ENCODE results near the gene SURF2. TPM values are rescaled to one million over a fixed set of nuclear protein-coding genes. Genes with fewer than 3 reads are reported as not detected.

Gene SURF2
- 25.5 and 42.5 TPM in 2 replicates for total RNA-seq

DNA sequence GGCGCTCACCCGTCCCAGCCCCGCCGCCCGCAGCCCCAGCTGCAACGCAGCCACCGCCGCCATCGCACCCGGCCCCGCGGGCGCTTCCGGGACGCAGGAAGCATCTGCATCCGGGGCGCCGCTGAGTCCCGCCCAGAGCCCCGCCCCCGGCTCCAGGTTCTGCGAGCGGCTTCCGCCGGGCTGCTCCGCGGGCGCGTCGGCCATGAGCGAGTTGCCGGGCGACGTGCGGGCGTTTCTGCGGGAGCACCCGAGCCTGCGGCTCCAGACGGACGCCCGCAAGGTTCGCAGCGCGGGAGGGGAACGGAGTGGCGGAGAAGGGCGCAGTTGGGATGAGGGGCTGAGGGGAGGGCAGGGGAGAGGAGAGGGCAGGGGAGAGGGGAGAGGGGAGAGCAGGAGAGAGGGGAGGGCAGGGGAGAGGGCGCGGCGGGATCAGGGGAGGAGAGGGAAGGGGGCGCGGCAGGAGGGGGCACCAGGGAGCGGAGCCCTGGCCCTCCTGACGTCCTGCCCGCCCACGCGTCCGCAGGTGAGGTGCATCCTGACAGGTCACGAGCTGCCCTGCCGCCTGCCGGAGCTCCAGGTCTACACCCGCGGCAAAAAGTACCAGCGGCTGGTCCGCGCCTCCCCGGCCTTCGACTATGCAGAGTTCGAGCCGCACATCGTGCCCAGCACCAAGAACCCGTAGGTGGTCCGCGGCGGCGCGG lies at the start of gene SURF2, which contains the start of gene SURF1:
TSS of gene SURF2 (plus strand) at position 160 of the 701 bp plus-strand sequence. CDS start at position 203, 43 bp downstream.
TSS of gene SURF1 (minus strand) at position 97 of the 701 bp plus-strand sequence. CDS start at position 63, 34 bp downstream.

DNA sequence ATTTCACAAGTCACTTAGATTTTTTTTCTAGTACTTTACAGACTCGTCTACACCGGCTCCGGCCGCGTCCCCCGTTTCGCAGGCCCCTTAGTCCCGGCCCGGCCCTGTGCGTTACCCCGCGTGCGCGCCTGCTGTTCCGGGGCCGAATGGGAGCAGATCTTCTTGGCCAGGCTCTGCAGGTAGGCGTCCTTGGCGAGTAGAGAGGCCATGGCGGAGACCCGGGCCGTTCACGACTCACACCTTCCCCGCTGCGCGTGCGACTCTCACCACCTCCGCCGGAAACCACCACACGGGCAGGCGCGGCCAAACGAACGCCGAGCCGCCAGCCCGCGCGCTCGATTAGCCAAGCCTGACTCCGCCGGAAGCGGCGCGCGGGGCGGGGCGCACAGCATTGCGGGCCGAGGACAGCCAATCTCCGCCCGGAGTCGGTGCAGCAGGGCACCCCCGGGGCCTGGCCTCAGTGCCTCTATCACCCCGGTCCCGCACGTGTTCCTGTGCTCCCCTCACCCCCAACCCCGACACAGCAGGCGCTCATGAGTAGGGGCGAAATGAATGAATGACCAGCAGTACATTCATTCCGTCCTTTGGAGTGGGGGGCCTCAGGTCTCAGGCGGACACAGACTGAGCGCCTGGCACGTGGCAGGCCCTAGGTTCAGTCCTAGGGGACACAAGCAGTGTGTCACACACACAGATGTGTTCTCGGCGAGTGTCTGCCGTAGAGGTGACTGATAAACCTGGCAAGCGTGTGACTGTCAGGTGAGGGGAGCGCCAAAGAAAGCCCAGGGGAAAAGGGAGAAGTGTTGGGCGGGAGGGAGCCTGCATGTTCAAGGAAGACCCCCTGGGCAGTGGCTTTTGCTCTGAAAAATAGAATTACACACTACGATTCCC lies 20.2 kb upstream of the SURF2 start, which contains the start of gene SURF6:
TSS of gene SURF6 (minus strand) at position 265 of the 888 bp plus-strand sequence. CDS start at position 209, 56 bp downstream.

DNA sequence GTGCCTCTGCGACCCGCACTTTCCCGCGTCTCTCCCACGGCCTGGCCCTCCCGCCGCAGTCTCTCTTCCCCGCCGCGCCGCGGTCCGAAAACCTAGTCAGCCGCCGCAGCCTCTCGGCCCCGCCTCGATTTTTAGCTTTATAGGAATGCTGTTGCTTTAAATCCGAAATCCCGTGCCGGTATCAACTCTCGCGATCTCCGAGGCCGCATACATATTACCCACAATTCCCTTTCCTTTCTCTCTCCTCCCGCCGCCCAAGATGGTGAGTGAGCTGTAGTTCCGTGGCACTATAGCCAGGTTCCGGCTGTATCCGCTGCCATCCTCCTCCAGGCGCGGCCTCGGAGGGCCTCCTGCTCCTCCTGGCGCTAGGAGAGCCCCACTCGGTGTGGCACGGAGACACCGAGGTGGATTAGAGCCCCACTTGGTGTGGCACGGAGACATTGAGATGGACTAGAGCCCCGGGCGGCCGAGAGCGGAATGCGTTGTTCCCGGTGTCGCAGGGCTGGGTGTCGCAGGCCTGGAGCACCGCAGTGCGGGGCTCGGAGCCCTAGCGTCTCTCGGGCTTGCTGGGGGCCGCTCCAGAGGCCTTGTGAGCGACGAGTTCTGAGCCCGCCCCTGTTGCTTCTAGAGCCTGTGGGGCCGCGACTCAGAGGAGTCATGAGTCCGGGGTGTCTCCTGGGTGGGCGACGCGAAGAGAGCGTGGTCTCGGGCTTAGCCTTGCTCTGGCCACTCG lies 8.2 kb upstream of the SURF2 start, which contains the start of the genes MED22 and RPL7A:
TSS of gene MED22 (minus strand) at position 147 of the 733 bp plus-strand sequence. CDS start 1,469 bp downstream, outside the sequence.
TSS of gene RPL7A (plus strand) at position 234 of the 733 bp plus-strand sequence. CDS start at position 260, 26 bp downstream.

DNA sequence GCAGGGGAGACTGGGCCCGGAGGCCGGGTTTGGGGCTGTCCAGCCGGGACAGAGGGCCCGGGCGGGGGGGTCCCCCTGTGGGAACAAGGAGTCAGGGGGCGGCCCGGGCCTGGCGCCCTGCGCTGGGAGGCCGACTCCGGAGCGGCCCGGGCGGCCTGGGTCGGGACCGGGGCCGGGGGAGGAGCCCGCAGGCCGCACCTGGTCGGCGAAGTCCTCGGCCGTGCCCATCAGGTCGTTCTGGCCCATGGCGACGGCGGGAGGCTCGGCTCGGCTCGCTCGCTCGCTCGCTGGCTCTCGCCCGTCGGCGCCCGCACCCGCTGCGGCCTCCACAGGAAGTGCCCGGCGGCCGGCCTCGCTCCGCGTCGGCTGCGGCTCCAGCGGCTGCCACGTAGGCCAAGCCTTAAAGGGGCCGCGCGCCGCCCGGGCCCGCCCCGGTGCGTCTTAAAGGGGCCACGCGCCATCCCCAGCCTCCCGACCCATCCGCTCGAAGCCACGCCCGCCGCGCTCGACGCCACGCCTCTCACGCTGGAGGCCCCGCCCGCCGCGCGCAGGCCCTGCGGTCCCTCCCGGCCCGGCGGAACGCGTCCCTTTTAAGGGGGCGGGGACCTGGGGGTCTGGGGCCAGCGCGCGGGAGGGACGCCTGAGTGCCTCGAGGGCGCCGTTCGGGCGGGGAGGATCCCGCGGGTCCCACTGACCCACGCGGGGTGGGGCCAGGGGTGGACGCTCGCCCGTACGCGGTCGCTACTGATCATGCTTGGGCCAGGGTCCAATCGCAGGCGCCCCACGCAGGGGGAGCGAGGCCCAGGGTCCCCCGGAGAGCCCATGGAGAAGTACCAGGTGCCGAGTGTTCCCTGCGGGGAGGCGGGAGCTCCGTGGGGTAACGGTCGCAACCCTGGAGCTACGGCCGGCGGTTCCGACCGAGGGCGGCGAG lies 19.6 kb downstream of the SURF2 start, which contains the start of the genes STKLD1 and SURF4:
TSS of gene STKLD1 (plus strand) at position 643 of the 931 bp plus-strand sequence. CDS start at position 751, 108 bp downstream.
TSS of gene SURF4 (minus strand) at position 337 of the 931 bp plus-strand sequence. CDS start at position 246, 91 bp downstream.

Other genes with a start within 250 kb of the SURF2 start
- gene RALGDS, start 235.3 kb upstream of the SURF2 start, total RNA-seq: 28.9 and 39.0 TPM in 2 replicates
- 3.2 and 4.4 TPM in 2 replicates for gene GBGT1, start 192.6 kb upstream of the SURF2 start, total RNA-seq
- not detected in 2 replicates for gene OBP2B, start 147.3 kb upstream of the SURF2 start, total RNA-seq
- gene ABO, start 81.3 kb upstream of the SURF2 start, total RNA-seq: 0.42 and 0.71 TPM in 2 replicates
- 22.1 and 24.1 TPM in 2 replicates for gene SURF6, start 20.4 kb upstream of the SURF2 start, total RNA-seq
- gene MED22, start 8.4 kb upstream of the SURF2 start, total RNA-seq: 18.7 and 22.9 TPM in 2 replicates
- 3,025 and 3,439 TPM in 2 replicates for gene RPL7A, start 8.3 kb upstream of the SURF2 start, total RNA-seq
- 26.6 and 37.2 TPM in 2 replicates for gene SURF1, start 63 bp upstream of the SURF2 start, total RNA-seq
- gene SURF4, start 19.5 kb downstream of the SURF2 start, total RNA-seq: 148 and 215 TPM in 2 replicates
- gene STKLD1, start 19.8 kb downstream of the SURF2 start, total RNA-seq: 0.79 TPM in 1 of 2 replicates, not detected in the other
- gene REXO4, start 61.5 kb downstream of the SURF2 start, total RNA-seq: 26.4 and 29.1 TPM in 2 replicates
- gene ADAMTS13, start 65.8 kb downstream of the SURF2 start, total RNA-seq: 0.56 and 1.6 TPM in 2 replicates
- gene CACFD1, start 103.4 kb downstream of the SURF2 start, total RNA-seq: 5.7 and 8.6 TPM in 2 replicates
- 15.5 and 19.6 TPM in 2 replicates for gene SLC2A6, start 122.5 kb downstream of the SURF2 start, total RNA-seq
- not detected in 2 replicates for gene MYMK, start 168.4 kb downstream of the SURF2 start, total RNA-seq
- not detected in 2 replicates for gene ADAMTSL2, start 178.2 kb downstream of the SURF2 start, total RNA-seq

Measured in airway epithelial cell (primary cell).